Measurements from ENCODE around the gene SLC17A9.

SLC17A9 gene

GRCh38 chr20:62938105-62938888 lies 14.2 kb upstream of the SLC17A9 start, which contains the start of gene GID8:
Gene GID8 (plus strand): TSS chr20:62938147. CDS start chr20:62941503, 3,356 bp downstream.
- DNase-seq (ENCODE audit: low spot score), result no peak

GRCh38 chr20:62940875-62941274 lies 11.6 kb upstream of the SLC17A9 start:
- DNase-seq (ENCODE audit: low spot score), result no peak

GRCh38 chr20:62941792-62942191 lies 10.7 kb upstream of the SLC17A9 start:
- DNase-seq (ENCODE audit: low spot score), result no peak

- no peak for DNase-seq (ENCODE audit: low spot score)
Measured at GRCh38 chr20:62942456-62942855, 10.1 kb upstream of the SLC17A9 start.

GRCh38 chr20:62943396-62943795 lies 9.1 kb upstream of the SLC17A9 start:
- peak; percentile 11 for DNase-seq (ENCODE audit: low spot score)

GRCh38 chr20:62944184-62944583 lies 8.3 kb upstream of the SLC17A9 start:
- DNase-seq (ENCODE audit: low spot score), result no peak

GRCh38 chr20:62944746-62945145 lies 7.8 kb upstream of the SLC17A9 start:
- DNase-seq (ENCODE audit: low spot score), result no peak

GRCh38 chr20:62945771-62946339 lies 6.7 kb upstream of the SLC17A9 start:
- no peak for DNase-seq (ENCODE audit: low spot score)

GRCh38 chr20:62946918-62947317 lies 5.6 kb upstream of the SLC17A9 start:
- no peak for DNase-seq (ENCODE audit: low spot score)

GRCh38 chr20:62947532-62948300 lies 4.8 kb upstream of the SLC17A9 start:
- DNase-seq (ENCODE audit: low spot score), result no peak

- DNase-seq (ENCODE audit: low spot score), result no peak
Measured at GRCh38 chr20:62949153-62949821, 3.2 kb upstream of the SLC17A9 start.

GRCh38 chr20:62949962-62950361 lies 2.5 kb upstream of the SLC17A9 start:
- DNase-seq (ENCODE audit: low spot score), result no peak

GRCh38 chr20:62950741-62951140 lies 1.8 kb upstream of the SLC17A9 start:
- peak; percentile 12 for DNase-seq (ENCODE audit: low spot score)

GRCh38 chr20:62951143-62951895 lies 1.2 kb upstream of the SLC17A9 start:
- DNase-seq (ENCODE audit: low spot score), result peak; percentile 10

GRCh38 chr20:62951896-62952372 lies 575 bp upstream of the SLC17A9 start:
- peak; percentile 24 for DNase-seq (ENCODE audit: low spot score)

- peak; percentile 32 for DNase-seq (ENCODE audit: low spot score)
Measured at GRCh38 chr20:62952968-62953838, 694 bp downstream of the SLC17A9 start.

GRCh38 chr20:62953839-62954703 lies 1.6 kb downstream of the SLC17A9 start:
- DNase-seq (ENCODE audit: low spot score), result peak; percentile 38

GRCh38 chr20:62955519-62956386 lies 3.2 kb downstream of the SLC17A9 start:
- DNase-seq (ENCODE audit: low spot score), result peak; percentile 16
